ENCODE measurements around the gene JARID2. TPM values are rescaled to one million over a fixed set of nuclear protein-coding genes. Genes with fewer than 3 reads are reported as not detected.

Gene JARID2
- total and polyA plus RNA-seq, 2 of the 4 experiments (the other 2 are of a cell fraction): 9.6 to 12.9 TPM

DNA sequence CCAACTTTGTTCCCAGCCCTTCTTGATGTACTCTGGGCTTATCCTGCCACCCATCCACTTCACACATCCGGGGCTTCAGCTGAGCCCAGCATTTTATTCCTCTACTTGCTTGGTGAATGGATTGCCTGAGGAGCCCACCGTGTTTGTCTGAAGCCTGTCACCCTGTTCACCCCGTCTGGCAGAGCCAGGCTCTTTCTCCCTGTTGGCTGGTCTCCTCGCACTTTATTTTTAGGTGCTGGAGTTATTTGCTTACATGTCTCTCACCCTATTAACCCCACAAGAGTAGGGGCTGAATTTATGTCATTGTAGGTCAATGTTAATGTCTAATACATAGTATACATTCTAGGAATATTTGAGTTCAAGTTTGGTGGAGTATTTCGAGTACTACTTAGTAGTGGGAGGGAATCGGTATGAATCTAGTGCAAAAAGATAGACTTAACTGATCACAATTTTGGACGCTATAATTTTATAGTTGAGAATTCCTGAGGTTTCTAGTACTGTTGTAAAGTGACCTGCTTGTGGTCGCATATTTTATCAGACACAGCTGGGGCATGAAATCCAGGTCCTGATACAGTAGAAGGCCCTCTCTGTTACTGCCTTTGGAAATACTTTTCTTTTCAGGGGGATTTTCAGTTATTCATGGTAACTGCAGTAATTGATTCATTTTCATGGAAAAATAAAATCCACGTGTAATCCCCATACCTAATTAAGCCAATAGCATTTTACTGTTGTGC, 10.8 kb downstream of the JARID2 start:
- H2AK5ac ChIP-seq (ENCODE audit: low read depth, low read length): no peak overlapping the region
- TF ChIP-seq BHLHE40 (IDR thresholded peaks at IDR 0.05; ENCODE audit: low read depth, low read length) (no peak), RFX5 (IDR thresholded peaks at IDR 0.05; ENCODE audit: low read depth, low read length) (no peak), FOS (IDR thresholded peaks at IDR 0.05; ENCODE audit: low read depth, low read length) (no peak), CTCF (conservative IDR thresholded peaks at IDR 0.05; ENCODE audit: low read depth, low read length) (no peak), MXI1 (IDR thresholded peaks at IDR 0.05; ENCODE audit: borderline replicate concordance, low read depth, low read length) (no peak), MAZ (IDR thresholded peaks at IDR 0.05; ENCODE audit: borderline replicate concordance, low read depth, low read length) (no peak), CHD1 (IDR thresholded peaks at IDR 0.05; ENCODE audit: low read depth, low read length) (no peak), MAFK (IDR thresholded peaks at IDR 0.05; ENCODE audit: low read depth, low read length) (no peak), RAD21 (IDR thresholded peaks at IDR 0.05; ENCODE audit: low read length) (no peak), RCOR1 (IDR thresholded peaks at IDR 0.05; ENCODE audit: insufficient replicate concordance, low read length) (no peak)
- peaks cover 18% of the 10 kb centered on the region for H3K4me1 ChIP-seq (ENCODE audit: control insufficient read depth, insufficient read depth, low read length)
- H2BK15ac ChIP-seq (ENCODE audit: low read depth, low read length): no peak overlapping the region
- BruUV-seq (replicated peaks): no TSS peak
- H2BK120ac ChIP-seq (ENCODE audit: low read depth, low read length): no peak overlapping the region
- H4K91ac ChIP-seq (ENCODE audit: insufficient read depth, low read depth, low read length): no peak overlapping the region
- H3K9ac ChIP-seq (ENCODE audit: low read depth, low read length): no peak overlapping the region
- H3K4me2 ChIP-seq (ENCODE audit: low read depth, low read length): no peak overlapping the region
- no peaks in the 10 kb centered on the region for H3K27me3 ChIP-seq (ENCODE audit: control insufficient read depth, insufficient read depth, low read length)
- no peak overlapping the region for H3K23ac ChIP-seq (ENCODE audit: low read depth, low read length)
- H4K8ac ChIP-seq (ENCODE audit: low read depth in 2 of 2, low read length in 2 of 2): no peak overlapping the region
- DNase-seq (no peak), ATAC-seq (ENCODE audit: low read depth) (no peak)
- H3K27ac ChIP-seq (ENCODE audit: insufficient read depth, low read length): no peak overlapping the region
- no peak overlapping the region for H2AFZ ChIP-seq (replicated peaks; ENCODE audit: low read length, poor library complexity)
- ChIA-PET CTCF (interaction anchor here (0.6 kb wide), 1 partner anchor 14 kb away, joined by 4 read pairs; no protein-coding TSS in a partner anchor), POLR2A (ENCODE audit: unreplicated experiment) (no interaction called here)
- in situ Hi-C loops (cut with MboI; ENCODE audit: low sequenced_read_pairs) (loop anchor here (10.0 to 25.0 kb wide), 2 partner anchors 128 to 356 kb away; no protein-coding TSS in a partner anchor), dilution Hi-C loops (cut with HindIII; ENCODE audit: low sequenced_read_pairs, unreplicated experiment) (no loop called here), intact Hi-C loops (cut with micrococcal nuclease) (no loop called here)
- WGBS, 2 experiments (ENCODE audit: extremely low coverage in 2 of 2, insufficient read length in 1 of 2): no CpG with 5 or more reads among the region's 9 CpGs
- no peaks in the 10 kb centered on the region for H3K9me3 ChIP-seq (ENCODE audit: control insufficient read depth, insufficient read depth, low read length)
- H2AK9ac ChIP-seq (replicated peaks; ENCODE audit: low read depth, low read length, poor library complexity): no peak overlapping the region
- H2BK5ac ChIP-seq (ENCODE audit: low read depth, low read length, poor library complexity, severe bottlenecking): no peak overlapping the region
- no peak overlapping the region for H3K56ac ChIP-seq (ENCODE audit: extremely low read depth, insufficient read depth, low read length)
- H3K79me1 ChIP-seq (ENCODE audit: low read depth in 1 of 2, low read length in 2 of 2): peaks cover 10 to 81% of the 10 kb centered on the region in 2 experiments
- no peak overlapping the region for H3K14ac ChIP-seq (replicated peaks; ENCODE audit: low read depth, low read length)
- no peak overlapping the region for H3K4ac ChIP-seq (ENCODE audit: low read depth, low read length)
- no peak overlapping the region for H2BK20ac ChIP-seq (ENCODE audit: low read depth, low read length)
- no peak overlapping the region for H3K4me3 ChIP-seq (ENCODE audit: insufficient read depth, low read depth, low read length)
- peaks cover 96% of the 10 kb centered on the region for H4K20me1 ChIP-seq (ENCODE audit: insufficient read depth, low read length)
- peaks cover 2% of the 10 kb centered on the region; the same call in 1 of the 2 replicates for H3K36me3 ChIP-seq (ENCODE audit: control insufficient read depth, insufficient read depth, low read length)
- no peak overlapping the region for H3K18ac ChIP-seq (ENCODE audit: low read depth, low read length)
- no peak overlapping the region for H4K5ac ChIP-seq (ENCODE audit: low read depth, low read length)
- H3K9me1 ChIP-seq (ENCODE audit: insufficient read depth, low read length): peaks cover 17% of the 10 kb centered on the region
